HG03060 (cell line): ENCODE results near the gene LAMA2.

Source experiments
- ATAC-seq: cut with Tn5 transposase; IDR thresholded peaks from one replicate; pipeline ENCODE4 v1.9.1; 2021; ENCODE audit warnings: low read depth, moderate number of reproducible peaks; ENCODE audit not compliant: unreplicated experiment

LAMA2 gene

GRCh38 chr6:129287231-129288177 lies 404.6 kb downstream of the LAMA2 start:
- ATAC-seq = no peak

- ATAC-seq = no peak
Measured at GRCh38 chr6:129289442-129289841, 406.5 kb downstream of the LAMA2 start.

GRCh38 chr6:129292836-129293235 lies 409.9 kb downstream of the LAMA2 start:
- ATAC-seq = no peak

GRCh38 chr6:129297592-129297991 lies 414.7 kb downstream of the LAMA2 start:
- ATAC-seq = no peak

- no peak for ATAC-seq
Measured at GRCh38 chr6:129302671-129303070, 419.7 kb downstream of the LAMA2 start.

- ATAC-seq = no peak
Measured at GRCh38 chr6:129306826-129307225, 423.9 kb downstream of the LAMA2 start.

- ATAC-seq = no peak
Measured at GRCh38 chr6:129307845-129308244, 424.9 kb downstream of the LAMA2 start.

GRCh38 chr6:129309154-129309553 lies 426.2 kb downstream of the LAMA2 start:
- ATAC-seq = no peak

GRCh38 chr6:129312880-129313279 lies 429.9 kb downstream of the LAMA2 start:
- ATAC-seq = no peak

GRCh38 chr6:129314575-129314974 lies 431.6 kb downstream of the LAMA2 start:
- no peak for ATAC-seq

GRCh38 chr6:129317931-129318820 lies 435.2 kb downstream of the LAMA2 start:
- ATAC-seq = no peak

- ATAC-seq = no peak
Measured at GRCh38 chr6:129320892-129321291, 438.0 kb downstream of the LAMA2 start.

- ATAC-seq = no peak
Measured at GRCh38 chr6:129321303-129321702, 438.4 kb downstream of the LAMA2 start.

- ATAC-seq = no peak
Measured at GRCh38 chr6:129324345-129324744, 441.4 kb downstream of the LAMA2 start.

- no peak for ATAC-seq
Measured at GRCh38 chr6:129329678-129330077, 446.7 kb downstream of the LAMA2 start.

GRCh38 chr6:129331450-129332138 lies 448.7 kb downstream of the LAMA2 start:
- ATAC-seq = no peak

GRCh38 chr6:129335792-129336191 lies 452.9 kb downstream of the LAMA2 start:
- no peak for ATAC-seq

GRCh38 chr6:129338683-129339082 lies 455.7 kb downstream of the LAMA2 start:
- no peak for ATAC-seq

- no peak for ATAC-seq
Measured at GRCh38 chr6:129340983-129341382, 458.0 kb downstream of the LAMA2 start.

GRCh38 chr6:129342243-129342642 lies 459.3 kb downstream of the LAMA2 start:
- ATAC-seq = no peak

GRCh38 chr6:129342796-129343195 lies 459.9 kb downstream of the LAMA2 start:
- ATAC-seq = no peak
